AG04450 (cell line): ENCODE measurements around the gene TMTC1. TPM values are rescaled to one million over a fixed set of nuclear protein-coding genes. Genes with fewer than 3 reads are reported as not detected.

Experiments used
- CTCF ChIA-PET: fragments of 300-600, 350-600 bp; formaldehyde crosslinking; extraction: SDS; loops from one replicate; lab custom pipeline; 2022; ENCODE audit warnings: antibody characterized with exemption, inconsistent platforms; lab: Charles Lee
- POLR2A ChIA-PET: fragments of 350-600 bp; formaldehyde crosslinking; extraction: SDS; loops from one replicate; lab custom pipeline; 2021; ENCODE audit warnings: antibody characterized with exemption, inconsistent platforms; lab: Yijun Ruan, JAX
- DNase-seq: peaks from one replicate; pipeline ENCODE4 v3.0.0-alpha.2; 2011; ENCODE audit warnings: low read depth, low spot score
- H3K27ac ChIP-seq: one replicate; pipeline ENCODE4 v1.5.1; 2012; ENCODE audit warnings: low read depth, low read length, control low read depth
- H3K27me3 ChIP-seq: one replicate; pipeline ENCODE4 v1.6.0; 2012; ENCODE audit warnings: low read length; ENCODE audit not compliant: control insufficient read depth, insufficient read depth
- H3K4me3 ChIP-seq: 2 replicates; pipeline ENCODE4 v1.5.1; 2011; ENCODE audit warnings: mild to moderate bottlenecking, low read depth, low read length, control low read depth
- H3K9me3 ChIP-seq: 2 replicates; pipeline ENCODE4 v1.5.1; 2012; ENCODE audit warnings: low read length; ENCODE audit not compliant: control insufficient read depth, insufficient read depth
- polyA plus RNA-seq: library from polyadenylated mRNA; depleted of rRNA; stranded (reverse); fragments of >200 nt; gene quantifications from 2 replicates; pipeline ENCODE4 v1.2.3, GENCODE V29; 2011
- TF ChIP-seq, protein P1 (sequence below): IDR thresholded peaks from 2 replicates; pipeline ENCODE4 v1.5.1; 2011; ENCODE audit warnings: low read depth, low read length, control low read depth, inconsistent platforms

Gene TMTC1
- polyA plus RNA-seq, 1 experiment, result 66.8 TPM

DNA sequence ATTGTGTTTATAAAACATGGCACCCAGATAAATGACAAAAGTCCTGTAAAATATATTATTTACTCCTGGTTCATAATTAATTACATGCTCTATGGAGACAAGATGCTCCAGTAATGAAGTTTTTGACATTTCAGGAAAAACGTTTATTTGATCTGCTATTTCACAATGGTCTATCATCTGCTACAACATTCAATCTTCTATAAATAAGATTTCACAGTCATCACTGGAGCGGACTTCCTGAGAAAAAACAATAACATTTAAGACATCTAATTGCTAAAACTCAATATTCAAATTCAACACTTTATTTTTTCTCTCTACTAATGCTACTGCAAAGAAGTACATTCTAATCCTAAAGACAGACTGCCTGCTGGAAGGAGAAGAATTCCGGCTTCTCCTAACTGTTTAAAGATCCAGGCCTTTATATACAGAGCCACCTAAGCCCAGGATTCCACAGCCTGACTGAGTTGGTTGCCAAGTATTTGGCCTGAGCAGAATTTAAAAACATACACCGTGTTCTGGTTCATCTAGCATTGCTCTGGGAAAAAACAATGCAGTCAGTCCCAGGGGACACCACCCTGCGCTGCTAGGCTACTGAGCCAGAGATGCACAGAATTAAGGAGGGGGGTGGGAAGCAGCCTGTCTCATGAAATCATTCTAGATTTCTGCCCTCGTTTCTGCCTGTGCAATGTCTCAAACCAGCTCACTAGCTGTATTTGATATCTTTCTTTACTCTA, 58.0 kb downstream of the TMTC1 start:
- ChIA-PET CTCF (no interaction called here), POLR2A (no interaction called here)

DNA sequence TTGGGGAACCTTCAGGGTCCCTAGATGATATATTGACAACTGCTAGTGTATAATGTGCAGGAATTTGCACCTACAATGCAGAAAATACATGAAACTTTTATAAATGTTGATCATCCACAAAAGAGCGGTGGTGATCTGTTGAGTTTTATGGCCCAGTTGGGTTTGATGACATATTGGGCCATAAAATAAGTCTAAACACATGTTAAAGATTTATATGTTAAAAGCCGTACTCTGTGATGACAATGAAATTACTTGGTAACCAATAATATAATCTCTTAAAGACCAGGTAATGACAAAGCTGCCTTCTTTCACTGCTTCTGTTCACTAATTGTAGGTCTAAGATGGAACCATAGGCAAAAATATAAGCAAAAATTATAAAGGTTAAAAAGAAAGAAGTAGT, 61.6 kb downstream of the TMTC1 start:
- Histone ChIP-seq H3K9me3 (no peaks in the 10 kb centered on the region), H3K4me3 (no peak overlapping the region), H3K27ac (no peak overlapping the region), H3K27me3 (no peaks in the 10 kb centered on the region)
- ChIA-PET CTCF (interaction anchor here (0.6 to 1.1 kb wide), 3 partner anchors 10 to 202 kb away, joined by 4 to 5 read pairs (median 4); no protein-coding TSS in a partner anchor), POLR2A (no interaction called here)
- DNase-seq, result no peak
- TF ChIP-seq, protein P1, sequence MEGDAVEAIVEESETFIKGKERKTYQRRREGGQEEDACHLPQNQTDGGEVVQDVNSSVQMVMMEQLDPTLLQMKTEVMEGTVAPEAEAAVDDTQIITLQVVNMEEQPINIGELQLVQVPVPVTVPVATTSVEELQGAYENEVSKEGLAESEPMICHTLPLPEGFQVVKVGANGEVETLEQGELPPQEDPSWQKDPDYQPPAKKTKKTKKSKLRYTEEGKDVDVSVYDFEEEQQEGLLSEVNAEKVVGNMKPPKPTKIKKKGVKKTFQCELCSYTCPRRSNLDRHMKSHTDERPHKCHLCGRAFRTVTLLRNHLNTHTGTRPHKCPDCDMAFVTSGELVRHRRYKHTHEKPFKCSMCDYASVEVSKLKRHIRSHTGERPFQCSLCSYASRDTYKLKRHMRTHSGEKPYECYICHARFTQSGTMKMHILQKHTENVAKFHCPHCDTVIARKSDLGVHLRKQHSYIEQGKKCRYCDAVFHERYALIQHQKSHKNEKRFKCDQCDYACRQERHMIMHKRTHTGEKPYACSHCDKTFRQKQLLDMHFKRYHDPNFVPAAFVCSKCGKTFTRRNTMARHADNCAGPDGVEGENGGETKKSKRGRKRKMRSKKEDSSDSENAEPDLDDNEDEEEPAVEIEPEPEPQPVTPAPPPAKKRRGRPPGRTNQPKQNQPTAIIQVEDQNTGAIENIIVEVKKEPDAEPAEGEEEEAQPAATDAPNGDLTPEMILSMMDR, result no peak

More for the DNA sequence above, 58.0 kb downstream of the TMTC1 start:
- no peak for DNase-seq
- Histone ChIP-seq H3K27ac (no peak overlapping the region), H3K27me3 (no peaks in the 10 kb centered on the region), H3K4me3 (no peak overlapping the region), H3K9me3 (no peaks in the 10 kb centered on the region)
- TF ChIP-seq, protein P1, result no peak

DNA sequence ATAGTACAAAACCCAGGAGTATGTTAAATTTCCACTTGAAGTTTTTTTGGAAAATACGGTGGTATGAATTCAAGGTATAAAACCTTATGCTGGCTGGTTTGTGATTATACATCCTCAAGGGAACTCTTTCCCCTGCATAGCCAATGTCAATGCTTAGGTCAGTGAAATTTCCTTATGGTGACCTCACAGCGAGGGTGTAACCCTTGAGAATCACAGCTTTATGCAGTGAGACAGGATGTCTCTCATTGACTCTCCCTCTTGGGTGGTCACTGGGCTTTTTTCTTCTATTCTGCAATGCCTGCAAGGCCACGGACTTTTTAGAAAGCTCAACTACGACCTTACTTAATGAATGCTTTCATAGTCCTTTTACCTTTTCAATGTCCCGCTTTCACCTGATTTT, 64.4 kb downstream of the TMTC1 start:
- no peak for DNase-seq
- TF ChIP-seq, protein P1, result no peak
- ChIA-PET CTCF (interaction anchor here (1.0 kb wide), 1 partner anchor 22 kb away, joined by 3 read pairs; no protein-coding TSS in a partner anchor), POLR2A (no interaction called here)
- Histone ChIP-seq H3K27me3 (no peaks in the 10 kb centered on the region), H3K9me3 (no peaks in the 10 kb centered on the region), H3K27ac (no peak overlapping the region), H3K4me3 (no peak overlapping the region)

DNA sequence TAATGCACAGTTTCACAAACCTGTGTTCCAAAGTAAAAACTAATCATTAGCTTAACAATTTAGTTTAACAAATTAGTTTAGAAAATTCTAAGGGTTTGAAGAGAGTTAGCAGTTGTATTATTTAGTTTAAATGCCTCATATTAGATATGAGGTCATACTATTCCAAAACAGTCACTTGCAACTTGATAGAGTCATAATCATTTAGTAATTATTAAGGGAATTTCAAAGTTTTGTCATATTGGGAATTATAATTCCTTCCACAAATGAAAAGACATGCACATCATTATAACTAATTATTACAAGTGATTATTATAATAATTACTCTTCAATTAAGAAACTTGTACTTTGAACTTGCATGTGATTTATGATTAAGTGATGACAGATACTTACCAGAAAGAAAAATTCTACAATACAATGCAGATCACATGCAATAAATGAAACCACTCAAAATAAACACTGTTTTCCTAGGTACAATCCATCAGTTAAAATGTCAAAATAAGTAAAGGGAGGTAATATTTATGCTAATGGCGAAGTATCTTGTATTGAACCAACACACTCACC, 66.1 kb downstream of the TMTC1 start:
- Histone ChIP-seq H3K27ac (no peak overlapping the region), H3K4me3 (no peak overlapping the region), H3K27me3 (no peaks in the 10 kb centered on the region), H3K9me3 (no peaks in the 10 kb centered on the region)
- no peak for DNase-seq
- TF ChIP-seq, protein P1, result no peak
- POLR2A ChIA-PET, result no interaction called here
- CTCF ChIA-PET, result no interaction called here

DNA sequence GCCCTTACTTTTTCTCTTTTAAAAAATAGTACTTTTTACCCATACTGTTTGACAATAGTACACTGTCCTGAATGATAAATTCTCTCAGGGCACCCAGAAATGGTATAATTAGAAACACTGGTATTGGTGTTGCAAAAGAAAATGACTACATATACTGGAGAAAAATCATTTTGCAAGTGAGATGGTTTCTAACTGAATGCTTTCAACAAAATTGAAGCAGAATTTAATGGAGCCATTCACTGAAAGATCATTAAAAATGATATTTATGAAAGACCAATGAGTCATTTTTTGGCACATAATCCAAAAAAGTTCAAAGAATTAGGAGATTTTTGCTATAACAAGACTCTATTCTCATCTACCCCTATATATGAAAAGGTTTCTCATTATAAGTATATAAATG, 68.8 kb downstream of the TMTC1 start:
- no peak overlapping the region for H3K4me3 ChIP-seq
- ChIA-PET POLR2A (no interaction called here), CTCF (no interaction called here)
- TF ChIP-seq, protein P1, result no peak
- DNase-seq, result no peak
- no peaks in the 10 kb centered on the region for H3K27me3 ChIP-seq
- no peak overlapping the region for H3K27ac ChIP-seq
- H3K9me3 ChIP-seq, result no peaks in the 10 kb centered on the region
